ENCODE results near the gene P4HB.
A peak's percentile ranks its signal among the peaks of the same experiment; 100 is the strongest.

P4HB gene

DNA sequence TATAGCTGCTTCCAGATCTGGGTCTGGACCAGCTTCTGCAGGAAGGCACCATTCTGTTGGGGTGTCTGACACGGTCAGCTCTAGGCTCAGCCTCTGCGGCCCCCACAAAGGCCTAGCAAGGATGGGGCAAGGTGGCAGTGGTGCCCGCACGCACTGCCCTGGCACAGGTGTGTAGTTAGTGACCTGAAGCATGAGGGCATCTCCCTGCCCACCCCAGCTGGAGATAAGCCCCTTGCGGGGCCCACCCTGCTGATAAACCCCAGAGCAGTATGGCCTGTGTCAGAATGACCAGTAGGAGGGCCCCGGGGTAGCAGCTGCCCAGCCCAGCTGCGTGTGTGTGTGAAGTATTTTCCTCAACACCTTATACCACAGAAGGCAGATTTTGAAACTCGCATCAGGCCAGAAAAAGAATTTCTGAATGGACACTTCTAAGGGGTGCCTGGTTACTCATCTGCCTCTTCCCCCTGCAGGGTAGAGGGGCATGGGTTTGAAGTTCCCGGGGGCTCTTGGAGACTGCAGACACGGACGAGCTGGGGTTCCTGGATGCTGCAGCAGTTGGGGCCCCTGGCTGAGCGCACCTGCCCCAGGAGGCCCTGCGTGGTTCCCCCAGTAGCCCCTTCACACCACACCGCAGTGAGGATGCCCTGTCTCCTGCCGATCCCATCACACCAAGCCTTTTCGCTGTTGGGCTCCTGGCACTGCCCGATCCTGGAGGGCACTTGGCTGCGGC, 6.3 kb upstream of the P4HB start:
- Histone ChIP-seq H3K4me3 (no peak overlapping the region), H3K27ac (peak overlapping the region in 1 of 2 donors; percentile 100)
- TF ChIP-seq, protein P1, sequence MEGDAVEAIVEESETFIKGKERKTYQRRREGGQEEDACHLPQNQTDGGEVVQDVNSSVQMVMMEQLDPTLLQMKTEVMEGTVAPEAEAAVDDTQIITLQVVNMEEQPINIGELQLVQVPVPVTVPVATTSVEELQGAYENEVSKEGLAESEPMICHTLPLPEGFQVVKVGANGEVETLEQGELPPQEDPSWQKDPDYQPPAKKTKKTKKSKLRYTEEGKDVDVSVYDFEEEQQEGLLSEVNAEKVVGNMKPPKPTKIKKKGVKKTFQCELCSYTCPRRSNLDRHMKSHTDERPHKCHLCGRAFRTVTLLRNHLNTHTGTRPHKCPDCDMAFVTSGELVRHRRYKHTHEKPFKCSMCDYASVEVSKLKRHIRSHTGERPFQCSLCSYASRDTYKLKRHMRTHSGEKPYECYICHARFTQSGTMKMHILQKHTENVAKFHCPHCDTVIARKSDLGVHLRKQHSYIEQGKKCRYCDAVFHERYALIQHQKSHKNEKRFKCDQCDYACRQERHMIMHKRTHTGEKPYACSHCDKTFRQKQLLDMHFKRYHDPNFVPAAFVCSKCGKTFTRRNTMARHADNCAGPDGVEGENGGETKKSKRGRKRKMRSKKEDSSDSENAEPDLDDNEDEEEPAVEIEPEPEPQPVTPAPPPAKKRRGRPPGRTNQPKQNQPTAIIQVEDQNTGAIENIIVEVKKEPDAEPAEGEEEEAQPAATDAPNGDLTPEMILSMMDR (IDR thresholded peaks at IDR 0.05): no peak
- no peak for DNase-seq (ENCODE audit: low spot score)

DNA sequence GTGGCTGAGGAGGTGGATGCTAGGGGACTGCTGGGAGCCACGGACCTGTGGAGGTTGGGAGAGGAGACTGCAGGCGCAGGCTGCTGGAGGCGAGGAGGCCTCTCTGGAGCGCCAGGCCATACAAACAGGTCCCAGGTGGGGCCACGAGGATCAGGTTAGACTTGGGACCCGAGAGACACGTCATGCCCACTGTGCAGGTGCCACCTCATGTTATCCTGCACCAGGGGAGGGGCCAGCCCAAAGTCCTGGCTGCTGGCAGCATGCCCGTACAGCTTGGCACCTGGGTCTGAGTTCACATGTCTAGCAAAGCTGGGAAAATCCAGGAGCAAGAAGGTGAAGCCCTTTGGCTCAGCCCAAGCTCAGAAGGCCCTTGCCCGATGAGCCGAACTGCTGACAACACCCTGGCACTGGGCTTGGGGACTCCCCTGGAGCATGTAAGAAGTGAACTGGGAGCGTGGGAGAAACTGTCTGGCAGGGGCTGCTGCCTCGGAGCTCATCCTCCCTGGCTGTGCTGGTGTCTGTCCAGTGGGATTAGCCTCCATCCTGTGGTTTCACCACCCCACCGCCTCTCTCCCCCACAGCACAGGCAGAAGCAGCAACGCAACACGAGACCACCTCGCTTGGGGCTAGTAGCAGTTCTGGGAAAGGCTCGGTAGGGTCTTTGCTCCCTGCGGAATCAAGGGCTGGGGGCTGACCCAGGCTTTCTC, 5.6 kb upstream of the P4HB start:
- TF ChIP-seq, protein P1 (IDR thresholded peaks at IDR 0.05): no peak
- Histone ChIP-seq H3K4me3 (no peak overlapping the region), H3K27ac (peak overlapping the region in 1 of 2 donors; percentile 40)
- DNase-seq (ENCODE audit: low spot score): no peak

DNA sequence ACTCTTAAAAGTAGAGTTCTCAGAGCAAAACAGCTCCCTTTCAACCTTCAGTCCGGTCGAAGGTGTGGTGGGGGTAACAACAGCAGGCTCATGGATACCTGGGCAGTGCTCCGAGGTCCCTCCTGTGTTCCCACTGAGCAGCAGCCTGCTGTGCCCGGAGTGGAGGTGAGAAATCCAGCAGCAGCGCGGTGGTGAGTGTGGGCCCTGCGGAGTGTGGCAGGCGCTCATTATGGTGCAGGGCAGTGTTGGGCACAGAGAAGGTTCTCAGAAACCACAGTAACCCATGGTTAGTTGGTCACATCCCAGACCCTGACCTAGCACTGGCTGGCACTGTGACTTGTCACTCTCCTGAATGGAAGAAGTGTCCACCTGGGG, 5.0 kb upstream of the P4HB start:
- DNase-seq (ENCODE audit: low spot score): no peak
- TF ChIP-seq, protein P1 (IDR thresholded peaks at IDR 0.05): no peak
- Histone ChIP-seq H3K27ac (peak overlapping the region in 1 of 2 donors; percentile 40), H3K4me3 (no peak overlapping the region)

DNA sequence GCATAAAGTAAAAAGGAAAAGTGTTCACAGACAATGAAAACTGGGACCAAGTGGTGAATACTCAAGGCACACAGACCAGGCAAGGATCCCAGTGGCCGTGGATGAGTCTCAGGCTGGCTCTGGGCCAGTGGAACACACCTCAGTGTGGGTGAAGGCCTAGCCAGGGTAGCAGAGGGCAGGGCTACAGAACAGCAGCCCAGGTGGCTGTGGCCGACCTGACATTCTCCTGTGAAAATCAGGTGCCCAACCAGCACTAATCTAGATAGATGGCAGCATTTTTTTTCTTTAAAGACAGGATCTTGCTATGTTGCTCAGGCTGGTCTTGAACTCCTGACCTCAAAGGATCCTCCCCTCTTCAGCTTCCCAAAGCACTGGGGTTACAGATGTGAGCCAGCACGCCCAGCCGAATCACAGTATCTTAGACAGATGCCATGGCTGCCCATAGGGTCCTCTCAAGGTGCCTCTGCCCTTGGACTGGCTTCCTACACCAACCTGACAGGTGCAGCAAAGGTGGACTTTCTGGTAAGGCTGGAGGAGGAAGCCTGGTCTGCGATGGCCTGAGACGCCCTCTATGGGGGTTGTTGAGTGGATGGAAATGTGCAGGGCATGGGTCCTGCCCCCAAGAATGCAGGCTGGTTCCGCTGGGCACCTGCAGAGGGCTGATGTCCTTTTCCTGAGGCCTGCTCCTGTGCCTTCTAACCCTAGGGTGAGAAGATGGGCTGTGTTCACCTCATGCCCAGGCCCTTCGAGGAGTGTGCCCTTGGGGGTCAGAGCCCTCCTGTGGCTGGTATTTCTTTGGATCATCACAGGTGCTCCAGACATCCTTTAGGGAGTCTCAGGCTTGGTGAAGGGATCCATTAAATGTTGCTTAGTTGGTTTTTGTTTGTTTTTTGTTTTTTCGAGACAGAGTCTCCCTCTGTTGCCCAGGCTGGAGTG, 3.8 kb upstream of the P4HB start:
- DNase-seq (ENCODE audit: low spot score): no peak
- no peak overlapping the region for H3K27ac ChIP-seq
- no peak overlapping the region for H3K4me3 ChIP-seq
- TF ChIP-seq, protein P1 (IDR thresholded peaks at IDR 0.05): no peak

DNA sequence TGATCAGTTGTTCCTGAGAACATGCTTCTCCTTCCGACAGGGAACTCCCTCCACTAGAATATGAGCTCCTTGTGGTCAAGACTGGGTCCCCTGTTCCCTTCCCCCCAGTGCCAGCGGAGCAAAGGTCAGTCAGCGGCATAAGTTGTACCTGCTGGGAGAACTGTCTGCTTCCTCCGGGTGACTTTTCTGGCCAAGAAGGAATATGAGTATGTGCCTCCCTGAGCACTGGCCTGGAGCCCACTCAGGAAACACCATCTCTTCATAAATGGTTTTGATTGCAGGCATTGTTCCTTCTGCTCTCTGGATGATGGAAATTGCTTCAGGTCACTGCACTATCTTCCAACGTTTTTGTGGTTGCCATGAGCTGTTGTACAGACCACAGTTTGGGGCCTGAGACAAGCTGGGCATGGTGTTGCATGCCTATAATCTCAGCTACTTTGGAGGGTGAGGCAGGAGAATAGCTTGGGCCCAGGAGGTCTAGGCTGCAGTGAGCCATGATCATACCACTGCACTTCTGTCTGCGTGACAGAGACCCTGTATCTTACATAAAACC, 2.9 kb upstream of the P4HB start:
- no peak overlapping the region for H3K4me3 ChIP-seq
- TF ChIP-seq, protein P1 (IDR thresholded peaks at IDR 0.05): no peak

DNA sequence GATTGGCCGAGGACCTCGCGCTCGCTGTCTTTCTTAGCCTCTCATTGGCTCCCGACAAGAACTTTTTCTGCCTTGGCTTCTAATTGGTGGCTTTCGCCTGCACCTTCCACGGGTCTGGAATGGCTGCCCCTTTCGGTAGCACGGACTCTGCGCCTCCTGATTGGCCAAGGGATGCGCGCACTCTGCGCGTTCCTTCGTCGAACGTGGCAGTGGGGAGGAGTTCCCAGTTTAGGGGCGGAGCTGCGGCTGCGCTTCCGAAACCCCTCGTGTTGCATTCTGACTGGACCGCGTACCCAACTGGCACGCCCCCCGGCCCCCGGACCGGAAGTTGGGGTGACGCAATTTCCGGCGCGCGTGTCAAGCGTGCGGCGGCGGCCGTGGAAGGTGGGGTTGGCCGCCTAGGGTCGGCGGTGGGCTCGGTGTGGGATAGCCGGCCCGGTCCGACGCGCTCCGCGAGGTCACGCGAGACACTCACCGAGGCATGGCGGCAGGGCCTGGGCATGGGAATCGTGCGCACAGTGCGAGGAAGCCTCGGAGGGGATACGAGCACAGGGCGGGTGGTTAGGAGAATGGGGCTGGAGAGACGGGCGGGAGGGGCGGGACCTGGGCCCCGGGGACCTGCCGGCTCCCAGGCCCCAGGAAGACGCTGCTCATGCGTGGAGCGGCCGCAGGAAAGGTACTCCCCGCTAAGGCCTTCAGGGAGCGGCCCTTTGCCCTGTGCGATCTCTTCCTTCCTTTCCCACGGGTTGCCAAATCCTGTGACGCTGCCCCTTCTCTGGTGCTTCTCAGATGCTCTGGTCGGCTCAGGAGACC, 627 bp upstream of the P4HB start:
- peak overlapping the region; percentile 93 to 96 for H3K27ac ChIP-seq
- DNase-seq (ENCODE audit: low spot score): peak; percentile 100
- TF ChIP-seq, protein P1 (IDR thresholded peaks at IDR 0.05): no peak
- H3K4me3 ChIP-seq: peak overlapping the region; percentile 81

More for the DNA sequence above, 2.9 kb upstream of the P4HB start:
- H3K27ac ChIP-seq: no peak overlapping the region
- DNase-seq (ENCODE audit: low spot score): no peak
